ENCODE data around the gene PDLIM7. TPM values are rescaled to one million over a fixed set of nuclear protein-coding genes. Genes with fewer than 3 reads are reported as not detected.

The PDLIM7 gene
- total and polyA plus RNA-seq, 10 of the 15 experiments (the other 5 are each of a cell fraction or from before 2014, with no cell fraction given) = 0.82 to 36.6 (median 19.3) TPM

DNA sequence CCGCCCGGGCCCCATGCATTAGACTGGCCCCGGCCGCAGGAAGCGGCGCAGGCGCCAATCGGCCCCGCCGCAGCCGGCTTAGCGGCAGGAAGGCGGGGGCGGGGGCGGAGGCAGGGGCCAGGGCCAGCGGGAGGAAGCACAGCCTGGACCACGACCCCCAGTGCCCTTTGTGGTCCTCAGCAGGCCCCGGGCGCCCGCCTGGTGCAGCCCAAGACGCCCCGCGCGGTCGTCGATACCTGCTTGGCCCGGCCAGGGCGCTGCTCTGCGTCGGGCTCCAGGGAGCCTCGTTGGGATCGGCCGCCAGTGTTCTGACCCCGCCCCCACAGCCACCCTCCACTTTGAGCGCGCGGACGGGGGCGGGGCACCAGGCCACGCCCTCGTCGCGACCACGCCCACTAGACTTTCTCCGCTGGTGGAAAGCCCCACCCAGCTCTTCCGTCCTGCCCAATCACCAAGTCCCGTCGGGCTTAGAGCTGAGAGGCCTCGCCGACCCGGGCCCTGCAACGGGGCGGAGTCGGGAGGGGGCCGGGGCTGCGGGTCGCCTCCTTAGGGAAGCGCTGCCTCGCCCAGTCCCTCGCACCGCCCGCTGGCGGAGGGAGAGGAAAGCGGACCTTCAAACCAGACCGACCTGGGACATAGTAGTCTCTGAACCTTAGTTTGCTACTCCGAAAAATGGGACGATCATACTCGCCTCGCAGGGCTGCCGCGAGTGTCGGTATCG lies at the start of gene PDLIM7 (continued):
- TF ChIP-seq FOXM1 (IDR thresholded peaks at IDR 0.05; ENCODE audit: low read depth, low read length) = no peak
- TF ChIP-seq TBL1XR1 (IDR thresholded peaks at IDR 0.05; ENCODE audit: low read depth, low read length) = no peak
- TF ChIP-seq BCL3 (IDR thresholded peaks at IDR 0.05; ENCODE audit: borderline replicate concordance, insufficient read depth, low read depth, low read length, poor library complexity, severe bottlenecking) = no peak
- TF ChIP-seq ATF3 (IDR thresholded peaks at IDR 0.05; ENCODE audit: borderline replicate concordance, extremely low read depth, low read depth, low read length) = no peak

DNA sequence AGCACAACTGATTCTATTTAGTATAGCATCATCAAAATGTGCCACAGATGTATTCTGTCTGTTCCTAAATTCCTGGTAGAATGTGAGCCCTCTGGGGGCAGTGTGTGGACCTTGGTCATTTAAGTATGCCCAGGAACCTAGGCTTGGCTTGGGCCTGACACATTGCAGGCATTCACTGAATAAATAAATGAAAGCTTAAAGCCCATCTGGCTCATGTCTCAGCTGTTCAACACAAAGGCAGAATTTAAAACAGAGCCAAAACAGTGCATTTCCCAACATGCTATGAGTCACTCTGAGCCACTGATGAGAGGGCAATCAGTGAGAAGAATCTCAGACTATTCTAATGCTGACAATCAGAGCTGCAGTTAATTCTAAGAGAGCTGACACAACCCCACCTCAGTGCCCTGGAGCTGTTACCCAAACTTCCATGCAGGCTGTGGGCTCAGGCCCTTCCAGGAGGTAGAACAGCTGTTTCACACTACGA lies 48.9 kb upstream of the PDLIM7 start:
- Histone ChIP-seq H3K9ac (ENCODE audit: control insufficient read depth, insufficient read depth, low read length) (no peak overlapping the region), H3K4me3 (no peak overlapping the region), H2AFZ (ENCODE audit: control insufficient read depth, low read depth, low read length) (no peak overlapping the region), H4K20me1 (ENCODE audit: control insufficient read depth, insufficient read depth) (no peaks in the 10 kb centered on the region), H3K4me2 (ENCODE audit: control insufficient read depth, insufficient read depth) (no peak overlapping the region), H3K4me1 (ENCODE audit: control insufficient read depth, insufficient read depth, low read length) (no peaks in the 10 kb centered on the region), H3K9me3 (replicated peaks; ENCODE audit: control insufficient read depth, insufficient read depth, low read length) (no peaks in the 10 kb centered on the region), H3K27ac (ENCODE audit: control insufficient read depth, insufficient read depth) (no peak overlapping the region), H3K79me2 (ENCODE audit: control insufficient read depth, insufficient read depth, low read length) (peaks cover 4% of the 10 kb centered on the region), H3K36me3 (ENCODE audit: control insufficient read depth in 2 of 2, insufficient read depth in 2 of 2, low read length in 1 of 2) (peaks cover 0 to 9% of the 10 kb centered on the region in 2 experiments; a peak in 1 of 4 replicates), H3K27me3 (replicated peaks in 1 of 2; ENCODE audit: control insufficient read depth in 2 of 2, insufficient read depth in 2 of 2, low read length in 1 of 2) (no peaks in the 10 kb centered on the region)
- no peak for DNase-seq (ENCODE audit: low read depth, low spot score)
- RAD21 ChIA-PET (ENCODE audit: unreplicated experiment) = interaction anchor here (1.6 kb wide), 1 partner anchor 25 kb away, joined by 3 read pairs; no protein-coding TSS in a partner anchor
- ATAC-seq = no peak
- no TSS peak for BruUV-seq (replicated peaks)
- in situ Hi-C loops (cut with MboI) = no loop called here
- no peak for FAIRE-seq
- intact Hi-C loops (cut with micrococcal nuclease; ENCODE audit: unreplicated experiment) = no loop called here
- POLR2A ChIA-PET = no interaction called here
- CTCF ChIA-PET = interaction anchor here (1.0 to 1.7 kb wide), 2 partner anchors 36 to 45 kb away, joined by 3 to 4 read pairs; partner anchors contain the start of gene DOK3
- SMC1A ChIA-PET (ENCODE audit: uncharacterized antibody, unreplicated experiment) = interaction anchor here (0.6 to 1.6 kb wide), 3 partner anchors 12 to 76 kb away, joined by 3 read pairs; no protein-coding TSS in a partner anchor
- TF ChIP-seq CBX3 (IDR thresholded peaks at IDR 0.05; ENCODE audit: borderline replicate concordance, low read depth) (no peak), BCL3 (IDR thresholded peaks at IDR 0.05; ENCODE audit: borderline replicate concordance, insufficient read depth, low read depth, low read length, poor library complexity, severe bottlenecking) (peak; percentile 27), TCF12 (IDR thresholded peaks at IDR 0.05; ENCODE audit: low read depth, low read length) (no peak), SMARCA5 (IDR thresholded peaks at IDR 0.05) (no peak)
- 92% methylated on average over 1 of the region's 1 CpG for WGBS (ENCODE audit: insufficient coverage, insufficient replicate concordance, low lambda C conversion rate, missing lambda C conversion rate)

Data from GM12878 (cell line).